GM19035 (cell line): ENCODE measurements around the gene CREB1.

Experiments used
- ATAC-seq: cut with Tn5 transposase; IDR thresholded peaks from one replicate; pipeline ENCODE4 v1.9.1; 2021; ENCODE audit not compliant: unreplicated experiment

CREB1 gene

DNA sequence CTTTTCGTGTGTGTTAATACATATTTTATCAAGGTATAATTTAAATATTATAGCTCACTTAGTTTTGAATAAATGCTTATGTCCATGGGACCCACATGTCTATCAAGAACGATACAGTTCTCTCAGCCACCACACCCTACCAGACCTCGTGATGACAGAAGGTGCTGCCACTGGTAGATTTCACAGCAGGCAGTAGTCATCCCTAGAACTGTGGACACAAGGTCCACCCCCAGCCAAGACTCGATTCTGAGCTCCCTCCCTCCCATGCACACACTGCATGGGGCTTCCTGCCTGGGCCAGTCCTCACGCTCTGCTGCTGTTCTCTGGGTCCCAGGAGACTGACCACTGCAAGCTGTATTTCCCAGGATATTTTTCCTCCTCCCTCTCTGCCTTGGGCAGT lies 26.5 kb upstream of the CREB1 start:
- peak; percentile 63 for ATAC-seq

DNA sequence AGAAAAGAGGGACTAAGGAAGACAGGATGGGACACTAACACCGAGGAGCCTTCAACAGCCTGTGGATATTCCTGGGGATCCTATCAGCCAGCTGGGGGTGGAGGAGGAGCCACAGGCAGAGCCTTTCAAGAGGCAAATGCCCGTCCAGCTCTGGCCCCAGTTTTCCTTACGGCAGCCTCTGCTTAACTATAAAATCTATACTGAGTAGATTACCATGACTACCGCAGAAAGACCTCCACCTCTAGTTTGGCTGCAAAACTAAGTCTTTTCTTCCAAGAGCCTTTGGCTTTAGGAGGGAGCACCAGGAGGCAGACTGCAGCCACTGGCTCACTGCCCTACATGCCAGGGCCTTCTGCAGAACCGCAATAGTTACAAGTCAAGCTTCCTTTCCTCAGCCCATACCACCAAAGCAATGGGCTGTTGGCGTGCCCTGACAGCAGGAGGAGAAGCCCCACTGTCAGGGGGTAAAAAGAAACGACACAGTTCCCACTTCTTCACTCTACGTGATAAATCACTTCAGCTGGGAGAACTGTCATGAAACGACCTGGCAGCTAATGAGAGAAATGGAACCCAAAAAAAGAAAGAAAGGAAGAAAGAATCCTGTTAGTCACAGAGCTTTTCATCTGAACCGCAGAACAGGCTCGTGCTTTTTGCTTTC lies 25.1 kb upstream of the CREB1 start:
- no peak for ATAC-seq

DNA sequence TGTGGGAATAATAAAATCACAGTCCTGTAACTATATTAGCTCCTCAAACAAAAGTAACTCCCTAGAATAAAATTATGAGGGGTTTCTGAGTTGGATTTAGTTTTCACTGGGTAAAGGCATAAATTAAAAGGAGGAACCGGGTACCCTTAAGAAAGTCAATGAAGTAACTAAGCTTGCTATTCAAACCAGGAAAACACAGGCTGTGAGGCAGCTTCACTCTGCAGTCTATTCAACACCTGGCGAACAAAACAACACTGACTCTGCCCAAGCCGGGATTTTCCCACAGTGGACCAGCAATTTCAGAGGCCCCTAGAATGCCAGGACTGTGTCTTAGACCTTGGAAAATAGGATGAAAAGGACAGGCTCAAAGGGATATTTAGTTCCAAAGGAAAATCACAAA lies 24.6 kb upstream of the CREB1 start:
- ATAC-seq = no peak

DNA sequence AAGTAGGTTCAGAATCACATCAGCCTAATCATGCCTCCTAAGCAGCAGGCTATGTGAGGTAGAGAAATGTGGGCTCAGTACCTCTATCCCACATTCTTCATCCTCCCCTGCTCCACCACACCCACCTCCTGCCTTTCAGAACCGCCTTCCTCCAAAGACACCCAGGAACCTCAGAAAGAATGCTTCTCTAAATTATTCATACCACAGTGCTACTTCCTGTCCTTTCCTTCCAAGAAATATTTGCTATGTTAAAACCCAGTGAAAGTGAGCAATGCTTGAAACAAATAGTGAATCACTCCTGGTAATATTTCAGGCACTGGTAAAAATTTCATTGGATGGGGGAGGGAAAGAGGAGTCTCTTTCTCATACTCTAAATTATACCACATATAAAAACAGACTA lies 24.0 kb upstream of the CREB1 start:
- no peak for ATAC-seq

DNA sequence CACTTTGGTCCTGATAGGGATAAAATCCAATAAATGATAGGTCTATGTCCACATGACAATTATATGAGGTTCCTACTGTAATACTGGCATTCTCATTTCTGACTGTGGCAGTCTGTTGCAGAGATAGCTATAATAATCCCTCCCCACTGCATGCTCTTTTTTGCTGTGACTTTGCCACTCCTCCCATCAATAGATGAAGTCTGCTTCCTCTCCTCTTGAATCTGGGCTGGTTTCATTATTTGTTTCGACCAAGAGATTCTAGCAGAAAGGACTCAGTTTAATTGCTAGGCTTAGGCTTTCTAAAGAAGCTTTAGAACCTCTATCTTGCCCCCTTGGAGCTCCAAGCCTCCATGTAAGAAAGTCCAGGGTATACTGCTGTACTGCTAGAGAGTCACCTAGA lies 23.3 kb upstream of the CREB1 start:
- no peak for ATAC-seq

DNA sequence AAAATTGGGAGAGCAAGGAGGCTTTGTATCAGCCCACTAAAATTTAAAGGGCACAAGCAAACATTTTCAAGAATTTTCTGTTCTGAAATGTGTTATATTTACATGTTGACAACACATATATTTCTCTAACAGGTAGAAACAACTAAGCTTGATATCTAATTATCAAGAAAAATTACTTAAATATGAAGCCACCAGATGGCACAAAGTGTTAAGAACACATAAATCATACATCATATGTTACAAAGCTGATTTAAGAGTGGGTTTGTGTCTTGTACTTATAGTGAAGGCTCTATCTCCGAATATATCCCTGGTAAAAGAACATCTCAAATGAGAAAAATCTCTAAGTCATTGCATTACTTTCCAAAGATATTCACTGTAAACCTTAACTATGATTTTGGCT lies 19.6 kb upstream of the CREB1 start:
- ATAC-seq = no peak

DNA sequence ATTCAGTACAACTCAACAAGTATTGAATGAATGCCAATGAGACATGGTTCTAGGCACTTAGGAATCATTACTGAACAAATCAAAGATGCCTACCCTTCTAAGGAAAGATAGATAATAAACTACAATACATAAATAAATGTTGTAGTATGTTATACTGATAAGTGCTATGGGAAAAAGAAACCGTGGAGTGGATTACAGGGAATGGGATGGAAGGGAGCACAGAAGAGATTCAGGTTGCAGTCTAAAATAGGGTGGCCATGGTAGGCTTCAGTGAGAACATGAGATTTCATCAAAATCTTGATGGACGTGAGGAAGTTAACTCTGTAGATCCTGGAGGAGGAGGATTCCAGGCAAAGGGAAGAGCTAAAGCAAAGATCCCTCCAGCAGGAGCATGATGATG lies 17.9 kb upstream of the CREB1 start:
- ATAC-seq = no peak

DNA sequence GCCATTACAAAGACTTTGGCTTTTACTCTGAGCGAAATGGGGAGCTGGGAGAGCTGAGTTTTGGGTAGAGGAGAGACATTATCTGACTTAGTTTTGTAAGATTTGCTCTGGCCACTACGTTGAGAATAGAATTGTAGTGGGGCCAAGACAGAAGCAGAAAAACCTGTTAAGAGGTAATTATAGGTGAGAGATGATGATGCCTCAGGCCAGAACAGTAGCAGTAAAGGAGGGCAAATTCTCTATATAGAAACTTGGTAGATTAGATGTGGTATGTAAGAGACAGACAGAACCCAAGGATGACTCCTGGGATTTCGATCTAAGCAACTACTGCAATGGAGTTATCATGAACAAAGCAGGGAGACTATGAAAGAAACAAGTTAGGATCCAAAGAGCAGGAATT lies 17.4 kb upstream of the CREB1 start:
- no peak for ATAC-seq

DNA sequence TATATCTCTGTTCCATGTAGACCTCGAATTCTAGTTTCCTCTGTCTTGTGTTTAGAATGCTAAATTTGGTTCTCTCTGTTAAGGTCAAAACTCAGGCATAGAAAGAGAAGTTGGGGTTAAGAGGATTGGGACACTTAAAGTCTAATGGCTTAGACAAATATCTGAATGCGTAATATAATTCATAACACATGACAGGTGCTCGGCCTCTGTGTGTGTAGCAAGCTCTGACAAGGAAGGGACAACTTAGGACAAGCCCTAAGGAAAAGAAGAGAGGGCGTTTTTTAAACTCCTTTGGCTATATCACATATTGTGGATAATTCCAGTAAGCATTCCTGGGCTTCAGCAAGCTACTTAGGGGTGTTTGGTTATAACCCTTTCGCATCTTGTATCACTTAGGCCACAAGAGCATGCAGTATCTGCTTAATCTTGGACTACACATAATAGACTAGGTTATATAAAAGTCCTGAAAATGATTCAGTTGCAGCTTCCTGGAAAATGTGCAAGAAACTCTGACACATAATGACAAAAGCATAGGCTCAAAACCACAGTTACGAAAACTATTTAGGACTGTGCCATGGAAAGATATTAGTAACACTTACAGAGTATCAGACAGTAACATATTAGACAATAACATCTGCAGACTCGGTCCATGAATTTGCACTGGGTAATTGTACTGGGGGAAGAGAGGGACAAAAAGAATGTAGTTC lies 16.1 kb upstream of the CREB1 start:
- no peak for ATAC-seq

DNA sequence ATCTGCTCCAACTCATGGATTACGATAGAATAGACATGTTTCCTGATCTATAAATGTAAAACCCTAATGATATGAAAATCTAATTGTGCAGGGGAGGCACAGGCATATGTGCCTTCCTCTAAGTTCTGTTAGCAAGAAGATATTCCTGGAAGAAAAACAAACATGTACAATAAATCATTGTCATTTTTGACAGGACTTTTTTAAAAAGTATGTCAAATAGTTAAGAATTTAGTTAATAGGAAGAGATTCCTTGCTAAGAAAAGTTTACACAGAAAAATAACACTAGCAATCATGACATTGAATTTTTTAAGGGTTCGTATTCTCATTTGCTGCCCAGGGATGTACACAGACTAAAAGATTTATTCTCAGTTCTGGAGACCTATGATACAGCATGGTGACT lies 15.3 kb upstream of the CREB1 start:
- no peak for ATAC-seq

DNA sequence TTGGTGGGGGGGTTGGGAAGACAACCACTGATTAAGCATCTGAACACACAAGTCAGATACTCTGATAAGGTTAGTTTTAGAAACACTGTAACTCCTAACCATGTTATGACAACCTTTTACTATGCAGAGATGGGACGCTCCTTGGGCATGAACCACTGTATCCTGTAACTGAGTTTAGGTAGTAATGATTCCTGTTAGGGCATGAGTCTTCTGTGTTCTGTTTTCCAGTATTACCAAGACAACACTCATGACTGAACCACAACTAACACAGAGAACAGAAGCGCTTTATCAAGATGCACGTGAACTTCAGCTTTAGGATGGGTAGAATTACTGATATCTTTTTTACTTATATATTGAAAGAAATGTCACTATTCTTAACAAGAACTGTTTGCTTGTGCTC lies 14.1 kb upstream of the CREB1 start:
- ATAC-seq = no peak

DNA sequence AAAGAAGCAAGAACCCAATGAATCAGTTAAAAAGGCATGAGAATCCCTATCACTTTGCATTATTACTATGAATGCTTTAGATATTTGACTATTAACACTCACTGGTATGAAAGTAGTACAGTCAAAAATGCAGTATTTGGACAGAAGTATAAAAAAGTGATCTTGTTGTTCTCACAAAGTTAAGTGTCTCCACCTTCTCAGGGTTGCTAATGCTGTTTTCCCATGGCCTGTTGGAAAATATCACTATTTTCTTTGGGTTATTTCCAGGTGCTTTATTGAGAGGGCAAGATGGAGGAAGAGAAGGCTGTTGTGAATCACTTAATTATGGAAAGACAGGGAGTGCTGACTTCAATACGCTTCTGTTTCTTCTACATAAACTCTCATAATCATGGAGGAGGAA lies 13.6 kb upstream of the CREB1 start:
- no peak for ATAC-seq

DNA sequence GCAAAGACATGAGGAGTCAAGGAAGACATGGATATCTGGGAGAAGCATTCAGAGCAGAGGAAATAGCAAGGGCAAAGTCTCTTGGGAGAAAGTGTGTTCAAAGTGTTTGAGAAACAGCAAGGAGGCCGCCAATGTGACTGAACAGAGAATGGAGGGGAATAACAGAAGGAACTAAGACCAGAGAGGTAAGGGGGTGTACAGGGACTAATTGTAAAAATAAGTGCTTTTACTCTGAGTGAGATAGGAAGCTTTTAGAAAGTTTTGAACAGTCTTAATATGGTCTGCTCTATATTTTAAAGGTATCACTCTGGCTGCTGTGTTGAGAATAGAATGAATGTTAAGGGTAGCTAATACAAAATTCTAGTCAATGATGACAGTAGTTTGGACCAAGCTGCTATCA lies 6.8 kb upstream of the CREB1 start:
- no peak for ATAC-seq

DNA sequence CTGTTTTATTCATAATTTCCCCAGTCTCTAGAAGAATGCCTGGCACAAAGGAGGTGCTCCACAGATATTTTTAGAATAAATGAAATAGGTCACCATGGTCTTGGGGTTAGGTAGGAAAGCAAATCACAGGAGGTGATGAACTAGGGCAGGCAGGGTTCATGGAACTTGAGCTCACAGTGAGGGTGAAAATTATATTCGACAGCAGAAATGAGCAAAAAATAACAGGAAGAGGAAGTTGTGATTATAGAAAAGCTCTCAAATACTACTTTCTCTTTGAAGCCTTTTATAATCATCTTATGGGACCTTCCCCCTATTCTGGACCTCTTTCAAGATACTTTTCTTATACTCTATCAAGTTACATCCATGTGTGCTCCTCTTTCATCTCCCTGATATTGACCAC lies 4.5 kb upstream of the CREB1 start:
- ATAC-seq = no peak

DNA sequence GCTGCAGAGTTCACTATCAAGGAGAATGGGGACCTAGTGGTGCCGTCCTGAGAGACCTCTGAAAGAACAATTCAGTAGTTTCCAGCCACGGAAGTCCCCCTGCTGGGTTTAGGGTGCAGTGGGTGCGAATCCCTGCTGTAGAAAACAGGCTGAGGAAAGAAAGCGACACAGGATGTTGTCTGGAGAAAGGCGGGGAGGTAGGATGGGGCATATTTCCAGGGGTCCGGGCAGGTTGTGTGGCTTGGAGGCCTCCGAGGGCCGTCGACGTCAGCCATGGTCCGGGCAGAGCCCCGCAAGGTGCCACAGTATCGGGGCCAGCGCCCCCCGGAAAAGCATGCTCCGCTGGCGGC lies 807 bp upstream of the CREB1 start:
- ATAC-seq = peak; percentile 8

DNA sequence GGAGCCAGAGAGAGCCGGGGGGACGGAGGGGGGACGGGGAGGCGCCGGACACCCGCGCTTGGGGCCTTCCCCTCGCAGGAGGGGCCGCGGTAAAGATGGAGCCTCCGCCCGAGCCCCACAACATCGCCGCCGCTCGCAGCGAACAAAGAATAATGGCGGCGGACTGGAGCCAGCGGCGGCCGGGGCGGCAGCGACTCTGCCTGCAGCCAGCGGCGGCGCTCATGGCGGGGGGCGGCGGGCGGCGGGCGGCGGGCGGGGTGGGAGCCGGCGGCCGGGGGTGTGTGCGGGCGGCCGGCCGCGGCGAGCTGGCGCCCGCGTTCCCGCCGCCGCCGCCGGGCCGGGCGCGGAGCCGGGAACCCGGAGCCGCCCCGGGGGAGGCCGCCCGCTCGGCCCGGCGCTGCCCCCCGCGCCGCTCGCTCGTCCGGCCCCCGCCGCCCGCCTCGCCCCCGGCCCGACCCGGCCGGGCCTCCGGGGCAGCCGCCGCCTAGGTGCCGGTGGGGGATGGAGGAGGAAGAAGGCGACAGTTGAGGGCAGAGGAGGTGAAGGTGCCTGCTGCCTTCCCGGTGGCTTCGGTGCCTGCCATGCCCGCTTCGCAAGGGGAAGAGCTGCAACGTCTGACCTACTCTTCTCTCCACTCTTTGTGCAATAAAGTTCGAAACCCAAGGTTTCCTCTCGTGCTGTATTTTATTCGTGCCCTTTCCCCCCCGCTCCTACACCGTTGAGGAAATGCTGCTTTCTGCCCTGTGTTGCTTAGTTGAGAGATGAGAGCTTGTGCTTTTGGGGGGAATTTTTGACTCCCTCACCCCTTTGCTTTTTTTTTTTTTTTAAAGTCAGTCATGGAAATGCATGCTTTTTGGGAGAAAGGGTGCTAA lies 634 bp downstream of the CREB1 start:
- peak; percentile 3 for ATAC-seq

DNA sequence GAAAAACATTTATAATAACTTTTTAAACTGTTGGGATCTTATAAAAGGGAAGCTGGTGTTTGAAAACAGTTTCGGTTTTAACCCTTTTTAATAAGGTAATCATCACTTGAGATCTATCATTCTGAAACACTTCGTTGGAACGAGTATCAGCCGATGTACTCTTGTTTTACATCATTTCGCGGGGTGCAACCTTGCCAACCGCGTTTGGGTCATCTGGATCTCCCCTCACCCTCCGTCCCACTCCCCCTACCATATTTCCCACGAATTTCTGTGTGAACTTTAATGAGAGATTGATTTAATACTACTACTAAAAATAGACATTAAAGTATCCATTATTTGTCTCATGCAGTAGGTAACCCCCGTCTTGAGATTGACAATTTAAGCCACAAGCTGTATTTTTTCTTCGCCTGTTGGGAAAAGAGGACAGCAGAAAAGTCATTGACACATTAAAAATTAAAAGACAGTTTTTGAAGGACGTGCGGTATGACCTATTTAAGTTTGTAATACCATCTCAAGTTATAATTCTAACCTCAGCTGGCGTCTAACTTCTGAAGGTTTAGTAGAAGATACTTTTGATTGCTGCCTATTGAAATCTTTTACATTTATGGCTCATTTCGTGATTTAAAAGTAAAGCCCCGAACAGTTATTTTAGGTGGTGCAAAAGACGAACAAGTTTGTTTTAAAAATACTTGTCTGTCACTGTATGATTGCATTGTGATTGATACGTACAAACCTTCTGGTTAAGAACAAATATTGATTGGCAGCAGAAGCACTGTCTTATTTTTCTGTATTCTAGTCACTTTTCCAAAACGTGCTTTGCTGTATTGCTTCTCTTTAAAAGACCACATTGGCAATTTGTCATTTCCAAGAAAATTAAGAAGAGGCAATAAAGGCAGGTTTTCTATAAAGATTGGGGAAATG lies 1.5 kb downstream of the CREB1 start:
- ATAC-seq = no peak

DNA sequence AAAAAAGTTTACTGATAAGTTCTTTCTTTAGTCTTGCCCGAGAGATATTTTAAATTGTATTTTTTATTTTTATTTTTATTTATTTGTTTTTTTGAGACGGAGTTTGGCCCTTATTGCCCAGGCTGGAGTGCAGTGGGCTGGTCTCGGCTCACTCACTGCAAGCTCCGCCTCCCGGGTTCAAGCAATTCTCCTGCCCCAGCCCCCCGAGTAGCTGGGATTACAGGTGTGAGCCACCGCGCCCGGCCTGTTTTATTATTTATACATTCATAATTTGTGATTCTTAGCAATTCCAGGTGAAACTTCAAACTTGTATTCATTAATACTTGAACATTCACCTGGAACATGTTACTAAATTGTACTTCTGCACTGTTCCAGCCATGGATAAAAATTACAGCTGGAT lies 2.9 kb downstream of the CREB1 start:
- no peak for ATAC-seq

DNA sequence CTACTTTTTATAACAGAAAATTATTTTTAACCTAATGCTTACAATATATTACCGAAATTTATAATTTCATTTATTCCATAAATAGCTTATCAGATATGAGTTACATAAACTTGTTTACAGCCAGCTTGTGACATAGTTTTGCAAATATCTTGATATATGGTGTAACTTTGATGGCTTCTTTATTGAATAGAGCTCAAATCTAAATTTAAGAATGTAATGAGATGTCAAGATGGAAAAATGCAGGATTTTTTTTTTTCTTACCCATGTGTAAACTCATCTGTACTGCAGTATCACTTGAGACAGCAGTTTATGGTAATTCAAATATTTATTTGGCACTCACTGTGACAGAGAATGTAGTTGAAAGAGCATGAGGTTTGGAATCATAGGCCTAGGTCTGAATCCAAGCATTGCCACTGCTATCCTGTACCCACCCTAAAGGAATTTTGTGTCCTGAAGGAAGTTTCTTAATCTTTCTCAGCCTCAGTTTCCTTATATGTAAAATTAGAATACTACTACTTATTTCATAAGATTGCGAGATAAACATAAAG lies 3.8 kb downstream of the CREB1 start:
- ATAC-seq = no peak

DNA sequence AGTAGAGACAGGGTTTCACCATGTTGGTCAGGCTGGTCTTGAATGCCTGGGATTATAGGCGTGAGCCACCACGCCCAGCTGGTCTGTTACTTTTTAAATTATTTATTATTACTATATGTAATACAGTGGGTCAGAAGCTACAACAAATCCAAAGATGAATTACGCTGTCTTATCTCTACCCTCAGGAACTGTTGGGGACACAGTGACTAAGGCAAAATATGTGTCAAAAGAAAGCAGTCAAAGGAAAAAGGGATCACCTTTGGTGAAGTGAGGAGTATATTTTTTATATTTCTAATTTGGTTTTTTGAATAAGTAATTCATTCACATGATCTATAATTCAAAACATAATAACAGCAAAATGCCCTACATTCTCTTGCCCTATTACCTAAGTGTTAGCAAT lies 4.7 kb downstream of the CREB1 start:
- no peak for ATAC-seq

DNA sequence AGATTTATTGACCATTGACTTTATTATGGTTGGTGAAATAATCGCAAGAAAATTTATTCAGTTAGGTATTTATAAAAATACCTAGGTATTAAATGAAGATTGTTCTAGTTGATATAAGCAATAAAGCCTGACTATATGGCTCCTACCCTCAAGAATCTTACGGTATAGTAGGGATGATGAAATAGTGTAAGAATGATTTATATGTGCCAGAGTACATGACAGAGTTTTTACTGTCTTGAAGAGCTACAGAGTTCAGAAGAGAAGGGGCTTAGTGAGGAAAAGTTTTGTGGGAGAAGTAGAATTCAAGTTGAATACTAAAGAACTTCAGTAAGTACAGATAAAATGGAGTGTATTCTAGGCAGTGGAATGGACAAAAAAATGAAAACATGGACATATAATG lies 9.7 kb downstream of the CREB1 start:
- ATAC-seq = no peak
